ENCODE measurements around the gene PEAK3.
A peak's percentile ranks its signal among the peaks of the same experiment; 100 is the strongest.

Gene PEAK3

GRCh38 chr19:2315121-2315817 is 33.3 kb upstream of the PEAK3 start:
- no peak for DNase-seq

DNA sequence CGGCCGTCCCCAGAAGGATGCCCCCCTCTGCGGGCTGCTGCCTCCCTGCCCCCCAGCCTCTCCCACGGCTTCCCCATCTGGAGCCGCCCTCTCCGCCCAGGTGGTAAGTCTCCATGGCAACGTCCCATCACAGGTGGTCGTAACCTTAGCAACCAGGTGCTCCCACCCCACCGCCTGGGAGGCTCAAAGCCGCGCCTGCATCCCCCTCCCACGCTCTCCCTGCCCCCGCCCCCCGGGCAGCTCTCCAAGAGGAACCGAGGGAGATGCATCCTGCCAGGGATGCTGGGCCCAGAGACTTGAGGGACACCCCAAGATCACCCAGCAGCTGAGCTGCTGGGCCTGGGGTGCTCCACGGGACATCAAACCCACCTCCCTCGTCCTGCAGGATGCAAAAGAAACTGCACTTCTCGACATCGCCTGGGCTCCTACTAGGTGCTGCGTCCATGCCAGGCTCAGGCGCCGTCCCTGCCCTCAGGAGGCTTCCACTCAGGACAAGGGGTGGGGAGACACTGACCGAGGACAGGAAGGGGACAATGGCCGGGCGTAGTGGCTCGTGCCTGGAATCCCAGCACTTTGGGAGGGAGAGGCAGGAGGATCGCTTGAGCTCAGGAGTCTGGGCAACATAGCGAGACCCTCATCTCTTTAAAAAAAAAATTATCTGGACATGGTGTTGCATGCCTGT is 31.0 kb upstream of the PEAK3 start:
- no peak for DNase-seq

DNA sequence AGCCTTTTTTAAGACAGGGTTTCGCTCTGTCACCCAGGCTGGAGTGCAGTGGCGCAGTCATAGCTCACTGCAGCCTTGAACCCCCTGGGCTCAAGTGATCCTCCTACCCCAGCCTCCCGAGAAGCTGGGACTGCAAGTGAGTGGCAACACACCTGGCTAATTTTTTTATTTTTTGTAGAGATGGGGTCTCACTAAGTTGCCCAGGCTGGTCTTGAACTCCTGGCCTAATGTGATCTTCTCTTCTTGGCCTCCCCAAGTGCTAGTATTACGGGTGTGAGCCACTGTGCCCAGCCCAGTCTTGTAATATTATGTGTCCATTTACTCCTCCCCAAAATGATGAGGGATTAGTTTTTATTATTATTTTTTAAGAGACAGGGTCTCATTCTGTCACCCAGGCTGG is 29.1 kb upstream of the PEAK3 start:
- no peak for DNase-seq

DNA sequence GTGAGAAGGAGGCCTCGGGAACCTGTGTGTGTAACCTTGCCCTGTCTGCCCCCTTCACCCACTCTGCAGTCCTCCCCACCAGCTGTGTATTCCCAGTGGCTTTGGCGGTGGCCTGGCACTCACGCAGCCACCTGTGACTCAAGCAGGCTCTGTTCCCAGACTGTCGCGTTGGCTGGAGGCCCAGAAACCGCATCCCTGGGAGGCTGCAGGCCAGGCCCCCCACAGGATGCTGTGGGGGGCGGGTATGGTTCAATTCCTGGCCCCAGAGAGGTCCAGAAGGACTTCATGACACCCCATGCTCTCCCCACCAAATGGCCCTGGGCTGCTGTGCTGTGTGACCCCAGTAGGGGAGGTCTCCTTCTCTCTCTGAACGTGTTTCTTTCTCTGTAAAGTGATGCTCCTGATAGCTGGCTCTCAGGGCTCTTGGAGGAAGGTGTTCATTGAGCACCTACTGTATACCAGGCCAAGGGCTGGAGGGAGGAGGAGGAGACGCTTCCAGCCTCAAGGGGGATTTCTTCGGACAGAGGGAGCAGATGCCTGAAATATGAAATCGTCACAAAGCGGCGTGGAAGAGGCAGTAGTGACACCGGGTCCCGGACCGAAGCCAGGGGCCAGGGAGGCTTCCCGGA is 27.9 kb upstream of the PEAK3 start:
- DNase-seq, result no peak

DNA sequence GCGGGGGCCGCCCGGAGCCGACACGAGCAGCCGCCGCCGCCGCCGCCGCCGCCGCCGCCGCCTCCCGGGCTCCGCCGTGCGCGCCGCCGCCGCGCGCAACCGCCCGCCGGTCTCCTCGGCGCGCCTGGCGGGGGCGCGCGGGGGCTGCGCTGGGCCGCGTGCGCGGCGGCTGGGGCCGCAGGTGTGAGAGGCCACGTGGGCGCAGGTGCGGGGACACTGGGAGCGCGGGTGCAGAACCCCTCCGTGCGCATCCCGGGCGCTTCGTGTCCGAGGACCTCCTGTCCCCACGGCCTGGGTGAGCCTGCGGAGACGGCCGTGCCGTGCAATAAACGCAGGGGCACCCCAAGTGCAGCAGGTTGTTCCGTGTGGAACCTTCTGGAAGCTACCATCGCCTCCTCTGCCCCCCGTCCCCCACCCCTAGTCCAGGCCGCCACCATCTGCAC is 26.2 kb upstream of the PEAK3 start, which contains the start of gene LINGO3:
Gene LINGO3 (minus strand): TSS at position 41 of the 443 bp plus-strand sequence. CDS start 16,378 bp downstream, outside the sequence.
- DNase-seq, result no peak

DNA sequence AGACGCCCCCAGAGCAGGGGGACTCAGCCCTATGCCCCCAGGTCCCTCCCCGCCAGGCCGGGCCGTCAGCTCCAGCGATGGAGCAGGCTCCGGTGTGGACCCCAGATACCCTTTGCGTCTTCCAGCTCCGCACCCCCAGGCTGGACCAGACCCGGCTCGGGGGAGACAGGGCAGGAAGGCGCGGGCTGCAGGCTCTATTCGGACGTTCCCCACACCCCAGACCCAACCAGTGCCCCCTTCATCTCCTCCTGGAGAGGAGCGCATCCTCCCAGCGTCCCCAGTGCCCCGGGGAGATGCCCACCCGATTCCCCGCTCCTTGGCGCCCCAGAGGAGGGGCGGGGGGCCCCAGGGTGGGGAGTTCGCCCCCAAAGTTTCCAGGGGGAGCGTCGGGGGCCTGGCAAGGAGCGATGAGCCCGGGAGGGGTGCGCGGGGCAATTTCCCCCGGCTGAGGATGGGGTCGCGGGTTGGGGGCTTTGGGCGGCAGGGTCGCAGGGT is 25.6 kb upstream of the PEAK3 start:
- DNase-seq, result no peak

DNA sequence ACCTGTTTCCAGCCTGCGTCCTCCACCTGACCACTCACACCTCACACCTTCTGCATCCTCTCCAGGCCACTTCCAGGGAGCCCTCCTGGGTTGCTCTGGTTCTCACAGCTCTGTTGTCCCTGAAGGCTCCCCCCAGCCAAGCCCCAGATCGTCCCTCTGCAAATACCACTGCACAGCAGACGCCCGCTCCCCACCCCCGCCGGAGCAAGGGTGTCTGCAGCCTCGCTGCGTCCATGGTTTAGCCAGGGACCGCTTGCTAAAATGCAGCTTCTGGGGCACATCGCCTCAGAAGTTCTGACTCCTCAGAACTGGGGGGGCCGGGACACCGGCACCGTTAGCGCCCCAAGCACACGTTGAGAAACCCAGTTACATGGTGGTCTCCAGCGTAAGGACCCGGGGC is 25.0 kb upstream of the PEAK3 start:
- DNase-seq, result no peak

DNA sequence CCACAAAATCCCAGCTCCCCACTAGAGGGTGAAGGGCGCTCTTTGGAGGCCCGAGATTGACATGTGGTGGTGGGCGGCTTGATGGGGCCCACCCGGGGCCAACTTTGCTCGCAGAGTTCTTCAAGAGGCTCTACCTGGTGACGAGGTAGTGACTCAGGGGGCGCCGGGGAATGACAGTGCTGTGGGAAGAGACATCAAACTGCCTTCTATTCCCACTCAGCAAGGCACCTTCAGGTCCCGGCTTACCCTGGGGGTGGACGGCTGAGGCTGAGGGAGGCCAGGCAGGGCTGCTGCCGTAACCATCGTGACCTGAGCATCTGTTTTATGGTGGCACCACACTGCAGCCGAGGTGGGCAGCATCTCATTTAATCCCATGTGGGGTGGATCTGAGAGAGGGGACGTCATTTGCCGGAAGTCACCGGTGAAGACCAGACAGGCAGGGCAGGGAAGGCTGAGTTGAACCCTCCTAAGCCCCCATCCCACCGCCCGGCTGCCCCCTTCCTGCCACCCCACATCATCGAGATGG is 24.4 kb upstream of the PEAK3 start:
- no peak for DNase-seq

GRCh38 chr19:2305452-2306280 is 23.7 kb upstream of the PEAK3 start:
- no peak for DNase-seq

- DNase-seq, result no peak
Observed at GRCh38 chr19:2303211-2303798, 21.3 kb upstream of the PEAK3 start.

DNA sequence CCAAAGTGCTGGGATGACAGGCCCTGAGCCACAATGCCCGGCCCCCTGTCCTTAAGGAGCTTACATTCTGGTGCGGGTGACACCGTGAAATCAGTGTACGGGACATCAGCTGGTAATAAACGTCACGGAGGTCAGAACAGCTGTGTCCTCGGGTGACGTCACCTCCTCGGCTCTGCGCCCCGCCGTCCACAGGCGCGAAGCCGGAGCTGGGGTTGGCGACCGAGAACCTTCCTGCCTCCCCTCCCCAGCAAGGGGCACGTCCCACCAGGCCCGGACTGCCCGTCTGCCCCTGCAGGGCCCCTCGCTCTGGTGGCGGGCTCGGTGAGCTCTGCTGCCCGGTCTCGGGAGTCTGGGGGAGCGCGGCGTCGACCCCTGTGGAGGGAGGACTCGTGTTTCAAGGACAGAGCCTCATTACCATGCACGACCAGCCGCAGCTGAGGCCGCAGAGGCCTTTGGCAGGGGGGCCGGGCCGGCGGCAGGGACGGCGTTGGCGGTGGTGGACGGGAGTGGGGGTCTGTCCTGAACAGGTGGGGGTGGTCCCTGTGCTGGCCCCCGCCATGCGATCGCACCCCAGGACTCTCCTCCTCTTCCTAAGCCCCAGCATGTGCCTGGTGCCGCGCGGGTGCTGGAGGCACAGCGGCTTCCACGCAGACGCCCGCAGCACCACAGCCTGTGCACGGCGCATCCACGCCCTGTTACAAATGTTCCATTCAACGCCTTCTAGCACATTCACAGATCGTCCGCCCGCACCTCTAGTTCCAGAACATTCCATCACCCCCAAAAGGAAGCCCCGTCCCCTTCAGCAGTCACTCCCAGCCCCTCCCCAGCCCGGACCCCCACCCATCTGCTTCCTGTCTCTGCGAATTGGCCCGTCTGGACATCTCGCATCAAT is 20.6 kb upstream of the PEAK3 start:
- no peak for DNase-seq

DNA sequence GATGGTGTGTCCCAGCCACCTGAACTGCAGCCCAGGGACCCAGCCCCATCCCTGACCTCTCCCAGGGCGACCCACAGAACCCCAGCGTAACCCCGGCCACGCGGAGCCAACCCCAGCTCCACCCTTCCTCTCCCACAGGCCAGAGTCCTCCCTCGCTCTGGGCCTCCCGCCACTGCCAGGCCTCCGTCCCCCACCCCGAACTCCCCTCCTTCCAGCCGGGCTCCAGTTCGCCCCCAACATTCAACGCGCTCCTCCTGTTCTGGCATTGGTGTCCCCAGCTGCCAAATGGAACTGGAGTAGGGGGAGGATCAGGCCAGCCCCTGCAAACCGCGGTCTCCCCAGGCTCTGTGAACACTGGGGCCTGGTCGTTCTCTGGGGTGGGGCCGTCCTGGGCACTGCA is 18.6 kb upstream of the PEAK3 start:
- DNase-seq, result no peak

DNA sequence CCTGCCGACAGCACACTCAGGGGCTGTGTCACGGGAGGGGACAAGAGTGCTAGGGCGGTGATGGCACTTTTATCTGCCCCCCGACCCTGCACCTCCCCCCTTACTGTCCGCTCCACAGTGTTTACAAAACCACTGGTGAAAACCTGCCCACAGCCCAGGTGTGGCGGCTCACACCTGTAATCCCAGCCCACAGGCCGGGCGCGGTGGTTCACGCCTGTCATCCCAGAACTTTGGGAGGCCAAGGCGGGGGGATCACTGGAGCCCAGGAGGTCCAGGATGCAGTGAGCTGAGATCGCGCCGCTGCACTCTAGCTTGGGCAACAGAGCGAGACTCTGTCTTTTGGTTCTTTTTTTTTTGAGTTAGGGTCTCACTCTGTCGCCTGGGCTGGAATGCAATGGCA is 14.2 kb upstream of the PEAK3 start:
- DNase-seq, result no peak

- no peak for DNase-seq
Observed at GRCh38 chr19:2294687-2295335, 12.8 kb upstream of the PEAK3 start.

DNA sequence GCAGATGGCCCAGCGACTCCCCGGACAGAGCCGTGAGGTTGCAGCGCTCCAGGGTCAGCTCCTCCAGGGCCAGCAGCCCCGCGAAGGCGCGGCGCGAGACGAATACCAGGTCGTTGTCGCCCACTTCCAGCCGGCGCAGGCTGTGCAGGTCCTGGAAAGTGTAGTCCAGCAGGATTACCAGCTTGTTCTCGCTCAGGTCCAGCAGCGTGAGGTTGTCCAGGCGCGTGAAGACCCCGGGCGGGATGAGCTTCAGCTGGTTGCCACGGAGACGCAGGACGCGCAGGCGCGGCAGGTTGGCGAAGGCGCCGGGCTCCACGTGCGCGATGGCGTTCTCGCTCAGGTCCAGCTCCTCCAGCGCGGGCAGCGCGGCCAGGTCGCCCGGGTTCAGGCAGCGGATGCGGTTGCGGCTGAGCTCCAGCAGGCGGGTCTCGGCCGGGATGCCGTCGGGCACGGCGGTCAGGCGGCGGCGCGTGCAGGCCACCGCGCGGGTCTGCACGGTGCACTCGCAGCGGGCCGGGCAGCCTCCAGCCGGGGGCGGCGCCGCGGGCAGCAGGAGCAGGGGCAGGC is 9.3 kb upstream of the PEAK3 start:
- DNase-seq, result peak; percentile 80

GRCh38 chr19:2290441-2291184 is 8.6 kb upstream of the PEAK3 start:
- DNase-seq, result no peak

DNA sequence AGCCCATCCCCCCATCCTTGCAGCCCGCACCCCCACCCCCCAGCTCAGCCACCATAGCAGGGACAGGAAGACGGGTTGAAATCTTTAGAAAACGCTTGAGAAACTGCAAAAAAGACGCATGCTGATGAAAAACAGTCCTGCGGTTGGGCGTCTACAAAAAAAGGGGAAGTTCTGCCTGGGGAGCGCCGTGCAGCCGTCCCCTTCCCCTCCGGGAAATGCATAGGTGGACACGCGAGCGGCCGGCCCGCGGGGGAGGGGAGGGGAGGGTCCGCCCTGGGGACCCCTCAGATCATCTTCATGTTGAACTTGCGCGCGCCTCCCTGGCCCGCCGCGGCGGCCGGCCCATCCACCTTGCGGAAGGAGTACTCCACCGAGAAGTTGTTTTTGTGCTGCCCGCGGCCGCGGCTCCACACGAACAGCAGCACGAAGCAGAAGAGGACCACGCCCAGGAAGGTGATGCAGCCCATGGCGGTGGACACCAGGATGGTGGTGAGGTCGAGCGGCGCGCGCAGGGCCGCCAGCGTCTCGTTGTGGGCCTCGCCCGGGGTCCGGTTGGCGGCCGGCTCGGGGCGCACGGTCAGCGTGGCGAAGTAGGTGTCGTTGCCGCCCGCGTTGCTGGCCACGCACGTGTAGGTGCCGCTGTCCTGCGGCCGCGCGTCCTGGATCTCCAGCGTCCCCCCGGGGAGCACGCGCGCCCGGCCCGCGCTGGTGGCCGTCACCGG is 7.9 kb upstream of the PEAK3 start:
- no peak for DNase-seq

GRCh38 chr19:2288818-2289713 is 7.1 kb upstream of the PEAK3 start:
- no peak for DNase-seq

All from islet precursor cell (in vitro differentiated cells).